Ectodermal cell (in vitro differentiated cells): ENCODE results near the gene PCYT1A.
"Not testable (repeated sequence)": the region's sequence is repeated elsewhere in the genome, so short reads cannot be mapped to it uniquely, and the experiment has no call there.

Experiments used
- H3K27ac ChIP-seq: 2 replicates; pipeline ENCODE4 v1.7.0; 2013; ENCODE audit warnings: mild to moderate bottlenecking, low read depth, low read length; ENCODE audit not compliant: insufficient read depth, poor library complexity, severe bottlenecking
- H3K27me3 ChIP-seq: 2 replicates; pipeline ENCODE4 v1.7.0; 2013; ENCODE audit warnings: mild to moderate bottlenecking, low read length; ENCODE audit not compliant: insufficient read depth, control insufficient read depth, poor library complexity, severe bottlenecking
- H3K36me3 ChIP-seq: one replicate; pipeline ENCODE4 v1.7.0; 2013; ENCODE audit warnings: low read length; ENCODE audit not compliant: control insufficient read depth, insufficient read depth
- H3K4me1 ChIP-seq: one replicate; pipeline ENCODE4 v1.7.0; 2013; ENCODE audit warnings: low read length; ENCODE audit not compliant: control insufficient read depth, insufficient read depth
- H3K4me3 ChIP-seq: 2 replicates; pipeline ENCODE4 v1.7.0; 2013; ENCODE audit warnings: low read depth, low read length, control low read depth; ENCODE audit not compliant: insufficient read depth
- H3K9me3 ChIP-seq: 2 replicates; pipeline ENCODE4 v1.7.0; 2013; ENCODE audit warnings: mild to moderate bottlenecking, low read length, moderate library complexity; ENCODE audit not compliant: control insufficient read depth
- WGBS, 2 experiments: methylation state at CpG; one replicate each; pipeline ENCODE4 v1.1.7; 2013; ENCODE audit warnings: missing lambda C conversion rate in 2 of 2; 5-methylcytosine and 5-hydroxymethylcytosine counted together

PCYT1A gene

DNA sequence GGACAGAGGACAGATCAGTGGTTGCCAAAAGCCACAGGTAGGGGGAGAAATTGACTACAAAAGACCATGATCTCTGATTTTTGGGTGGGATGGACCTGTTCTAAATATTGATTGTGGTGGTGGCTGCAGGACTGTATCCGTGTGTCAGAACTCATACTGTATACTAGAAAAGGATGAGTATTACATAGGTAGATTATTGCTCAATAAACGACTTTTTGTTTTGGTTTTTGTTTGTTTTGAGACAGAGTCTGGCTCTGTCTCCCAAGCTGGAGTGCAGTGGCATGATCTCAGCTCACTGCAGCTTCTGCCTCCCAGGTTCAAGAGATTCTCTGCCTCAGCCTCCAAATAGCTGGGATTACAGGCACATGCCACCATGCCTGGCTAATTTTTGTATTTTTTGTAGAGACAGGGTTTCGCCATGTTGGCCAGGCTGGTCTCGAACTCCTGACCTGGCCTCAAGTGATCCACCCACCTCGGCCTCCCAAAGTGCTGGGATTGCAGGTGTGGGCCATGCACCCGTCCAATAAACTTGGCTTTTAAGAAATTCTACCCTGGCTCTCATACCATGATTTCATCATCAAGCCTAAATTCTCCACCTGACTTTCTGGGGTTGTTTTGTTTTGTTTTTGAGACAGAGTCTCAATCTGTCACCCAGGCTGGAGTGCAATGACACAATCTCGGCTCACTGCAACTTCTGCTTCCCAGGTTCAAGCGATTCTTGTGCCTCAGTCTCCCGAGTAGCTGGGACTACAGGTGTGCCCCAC, 81.9 kb downstream of the PCYT1A start:
- H3K4me3 ChIP-seq, H3K36me3 ChIP-seq, H3K4me1 ChIP-seq, H3K9me3 ChIP-seq, H3K27ac ChIP-seq: not testable (repeated sequence)
- peaks cover 16% of the 10 kb centered on the region for H3K27me3 ChIP-seq
- WGBS, 2 experiments: 88 to 91% methylated on average over 9 of the region's 9 CpGs

DNA sequence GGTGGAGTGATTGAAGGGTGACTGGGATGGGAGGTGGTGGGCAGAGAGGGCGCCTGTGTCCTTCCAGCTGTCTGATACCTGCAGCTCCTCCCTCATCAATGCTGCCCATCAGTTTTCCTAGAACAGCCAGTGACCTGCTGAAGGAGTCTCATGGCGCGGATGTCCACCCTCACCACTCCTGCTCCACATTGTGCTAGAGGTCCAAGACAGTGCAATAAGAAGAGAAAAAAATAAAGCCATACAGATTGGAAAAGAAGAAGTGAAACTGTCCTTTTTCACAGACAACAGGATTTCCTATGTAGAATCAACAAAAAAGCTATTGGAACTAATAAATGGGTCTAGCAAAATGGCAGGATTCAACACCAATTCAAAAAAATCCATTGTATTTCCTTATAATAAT, 83.7 kb downstream of the PCYT1A start:
- no peak overlapping the region for H3K27ac ChIP-seq

DNA sequence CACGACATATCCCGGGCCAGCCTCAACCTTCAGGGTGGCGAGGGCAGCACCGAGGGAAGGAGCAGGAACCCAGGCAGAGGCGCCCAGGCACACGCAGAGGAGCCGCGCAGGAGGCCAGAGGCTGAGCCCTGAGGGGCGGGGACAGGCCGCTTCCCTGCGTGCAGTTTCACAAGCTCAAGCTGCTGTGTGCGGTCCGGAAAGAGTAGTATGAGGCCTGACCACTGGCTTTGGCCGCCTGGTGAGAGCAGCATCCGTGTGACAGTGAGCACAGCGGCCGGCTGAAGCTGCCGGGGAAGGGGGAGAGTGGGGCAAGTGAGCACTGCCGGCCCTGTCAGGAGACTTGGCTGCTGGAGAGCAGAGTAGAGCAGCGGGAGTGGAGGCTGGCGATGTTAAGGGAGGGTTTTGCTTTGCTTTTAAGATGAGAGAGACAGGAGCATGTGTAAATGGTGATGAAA, 85.0 kb downstream of the PCYT1A start:
- no peak overlapping the region for H3K4me3 ChIP-seq
- no peak overlapping the region for H3K27ac ChIP-seq
- no peaks in the 10 kb centered on the region for H3K36me3 ChIP-seq
- peaks cover 12% of the 10 kb centered on the region for H3K27me3 ChIP-seq
- H3K4me1 ChIP-seq: no peaks in the 10 kb centered on the region
- no peaks in the 10 kb centered on the region for H3K9me3 ChIP-seq
- 81 to 84% methylated on average over 21 of the region's 21 CpGs for WGBS, 2 experiments

More for the DNA sequence above, 83.7 kb downstream of the PCYT1A start:
- Histone ChIP-seq H3K27me3 (peaks cover 14% of the 10 kb centered on the region), H3K4me3 (no peak overlapping the region), H3K9me3 (no peaks in the 10 kb centered on the region), H3K36me3 (no peaks in the 10 kb centered on the region), H3K4me1 (no peaks in the 10 kb centered on the region)
- 86 to 100% methylated on average over 3 of the region's 3 CpGs for WGBS, 2 experiments

DNA sequence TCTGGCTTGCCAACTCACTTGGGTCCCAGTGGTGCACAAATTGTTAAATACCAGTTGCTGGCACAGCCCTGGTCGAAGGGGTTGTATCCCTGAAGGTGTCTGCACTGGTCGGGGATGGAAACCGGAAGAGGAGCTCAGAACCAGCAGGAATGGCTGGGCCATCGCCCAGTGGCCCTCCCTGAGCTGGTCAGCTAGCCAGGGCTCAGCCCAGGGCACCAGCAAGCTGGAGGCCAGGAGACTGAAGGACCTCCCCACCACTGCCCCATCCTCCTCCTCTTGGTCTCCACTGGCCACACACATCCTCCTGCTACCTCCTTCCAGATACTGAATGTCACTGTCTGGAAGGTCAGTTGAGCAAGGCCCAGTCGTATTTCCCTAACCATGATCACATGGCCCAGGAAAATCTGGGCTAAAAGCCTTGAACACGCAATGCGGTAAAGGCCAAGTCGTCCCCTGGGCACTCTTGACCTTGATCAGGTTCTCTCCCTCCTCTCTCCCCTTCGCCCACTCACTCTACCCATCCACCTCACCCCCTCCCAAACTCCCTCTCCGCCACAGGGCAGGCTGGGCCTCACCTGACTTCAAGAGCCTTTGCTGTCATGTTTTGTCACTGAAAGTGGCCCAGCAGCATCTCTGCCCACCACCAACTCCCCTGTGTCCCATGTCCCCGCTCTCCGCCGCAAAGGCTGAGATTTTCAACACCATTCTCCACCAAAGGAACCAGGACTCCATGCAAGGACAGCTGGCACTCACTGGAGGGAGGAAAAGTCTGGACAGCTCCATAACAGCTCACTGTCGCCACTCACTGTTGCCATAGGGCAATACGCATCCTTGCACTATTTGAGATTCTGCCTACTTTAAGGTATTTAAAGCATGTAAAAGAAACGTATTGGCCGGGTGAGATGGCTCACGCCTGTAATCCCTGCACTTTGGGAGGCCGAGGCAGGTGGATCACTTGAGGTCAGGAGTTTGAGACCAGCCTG, 88.5 kb downstream of the PCYT1A start:
- WGBS, 2 experiments: 89% methylated on average over 19 of the region's 19 CpGs
- Histone ChIP-seq H3K27me3 (no peaks in the 10 kb centered on the region), H3K9me3 (no peaks in the 10 kb centered on the region), H3K4me3 (no peak overlapping the region), H3K4me1 (no peaks in the 10 kb centered on the region), H3K36me3 (no peaks in the 10 kb centered on the region), H3K27ac (no peak overlapping the region)

DNA sequence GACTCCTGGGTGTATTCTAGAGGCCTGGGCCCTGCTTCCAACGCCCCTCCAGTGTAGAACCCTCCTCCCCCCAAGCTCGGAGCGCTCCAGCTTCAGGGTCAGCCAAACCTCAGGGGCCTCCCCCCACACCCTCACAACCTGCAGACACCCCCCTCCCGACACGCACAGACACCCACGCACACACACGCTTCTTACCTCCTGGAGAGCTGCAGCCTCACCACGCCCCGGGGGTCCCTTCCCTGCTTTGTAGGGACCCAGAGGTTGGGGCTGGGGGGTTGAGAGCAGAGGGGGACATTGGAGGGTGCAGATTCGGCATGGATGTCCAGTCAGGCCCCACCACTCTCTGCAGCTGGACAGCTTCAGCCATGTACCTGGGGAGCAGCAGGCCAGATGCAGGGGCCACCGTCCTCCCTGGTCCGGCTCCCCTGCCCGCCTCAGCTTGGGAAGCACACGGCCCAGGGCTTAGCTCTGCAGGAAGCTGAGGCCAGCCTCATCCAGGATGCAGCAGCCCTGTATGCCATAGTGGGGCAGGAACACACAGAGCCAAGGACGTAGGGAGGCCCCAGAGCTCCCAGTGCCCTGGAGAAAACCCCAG, 89.3 kb downstream of the PCYT1A start:
- Histone ChIP-seq H3K27ac (no peak overlapping the region), H3K9me3 (no peaks in the 10 kb centered on the region), H3K4me1 (no peaks in the 10 kb centered on the region), H3K27me3 (no peaks in the 10 kb centered on the region), H3K36me3 (no peaks in the 10 kb centered on the region), H3K4me3 (no peak overlapping the region)
- 91 to 92% methylated on average over 15 of the region's 15 CpGs for WGBS, 2 experiments

DNA sequence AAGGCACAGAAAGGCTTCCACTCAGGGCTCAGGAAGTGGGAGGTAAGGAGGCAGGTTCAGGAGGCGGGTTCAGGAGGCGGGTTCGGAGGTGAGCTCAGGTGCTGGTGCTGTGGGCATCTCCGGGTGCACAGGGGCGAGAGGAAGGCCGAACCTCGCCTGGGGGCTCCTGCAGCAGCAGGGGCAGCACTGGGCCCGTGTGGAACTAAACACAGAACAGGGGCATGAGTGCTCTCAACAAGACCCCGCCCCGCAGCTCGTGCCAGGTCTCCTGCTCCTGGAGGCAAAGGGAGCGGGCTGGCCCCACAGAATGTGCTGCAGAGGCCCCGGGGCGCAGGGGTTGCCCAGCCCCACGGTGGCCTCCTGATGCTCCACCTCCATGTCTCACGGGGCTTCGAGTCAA, 90.0 kb downstream of the PCYT1A start:
- Histone ChIP-seq H3K27ac (no peak overlapping the region), H3K4me1 (peaks cover 2% of the 10 kb centered on the region), H3K36me3 (no peaks in the 10 kb centered on the region), H3K27me3 (no peaks in the 10 kb centered on the region), H3K4me3 (no peak overlapping the region), H3K9me3 (no peaks in the 10 kb centered on the region)
- WGBS, 2 experiments: 90 to 91% methylated on average over 17 of the region's 17 CpGs

DNA sequence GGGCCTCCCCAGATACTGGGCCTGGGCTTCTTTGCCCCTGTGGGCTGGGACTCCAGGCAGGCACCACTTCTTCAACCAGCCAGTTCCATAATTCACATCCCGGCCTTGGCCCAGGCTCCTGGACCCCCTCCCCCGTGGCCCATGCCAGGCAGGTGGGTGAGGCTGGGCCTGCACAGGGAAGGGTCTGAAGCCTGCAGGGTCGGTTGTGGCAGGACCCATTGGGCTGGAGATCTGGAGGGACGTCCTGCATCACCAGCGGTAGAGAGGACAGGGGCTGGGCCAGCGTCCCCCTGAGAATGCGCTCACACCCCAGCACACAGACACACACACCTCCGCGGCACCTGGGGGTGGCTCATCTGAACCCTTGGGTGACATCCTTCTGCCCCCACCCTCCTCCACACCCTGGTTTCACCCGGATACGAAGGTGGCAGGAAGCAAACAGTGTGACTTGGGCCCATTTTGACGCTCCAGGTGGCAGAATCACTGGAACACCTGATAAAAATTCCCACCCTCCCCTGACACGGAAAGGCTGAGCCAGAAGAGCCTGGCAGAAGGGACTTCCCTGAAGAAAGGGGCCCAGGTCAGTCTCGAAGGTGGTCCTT, 91.8 kb downstream of the PCYT1A start:
- Histone ChIP-seq H3K4me1 (peaks cover 6% of the 10 kb centered on the region), H3K4me3 (no peak overlapping the region), H3K27me3 (no peaks in the 10 kb centered on the region), H3K36me3 (no peaks in the 10 kb centered on the region), H3K9me3 (no peaks in the 10 kb centered on the region), H3K27ac (no peak overlapping the region)
- 91 to 92% methylated on average over 14 of the region's 14 CpGs for WGBS, 2 experiments

DNA sequence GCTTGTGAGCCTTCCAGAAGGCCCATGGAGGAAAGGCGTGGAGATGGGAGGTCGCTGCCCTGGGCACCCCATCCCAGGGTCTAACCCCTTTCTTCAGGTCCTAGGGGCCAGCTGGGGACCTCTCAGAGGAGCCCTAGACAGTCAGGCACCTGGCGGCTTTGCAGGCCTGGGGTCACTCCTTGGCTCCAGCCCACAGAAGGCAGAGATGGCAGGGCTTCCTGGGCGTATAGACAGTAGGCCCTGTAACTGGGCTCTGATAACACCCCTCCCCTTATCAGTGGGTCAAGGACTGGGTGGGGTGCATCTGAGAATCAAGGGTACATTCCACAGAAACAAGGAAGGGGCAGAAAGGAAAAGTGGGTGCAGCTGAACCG, 93.0 kb downstream of the PCYT1A start:
- no peaks in the 10 kb centered on the region for H3K36me3 ChIP-seq
- H3K27me3 ChIP-seq: no peaks in the 10 kb centered on the region
- H3K4me1 ChIP-seq: peaks cover 6% of the 10 kb centered on the region
- H3K27ac ChIP-seq: no peak overlapping the region
- H3K9me3 ChIP-seq: no peaks in the 10 kb centered on the region
- WGBS, 2 experiments: 95% methylated on average over 5 of the region's 5 CpGs
- H3K4me3 ChIP-seq: no peak overlapping the region

DNA sequence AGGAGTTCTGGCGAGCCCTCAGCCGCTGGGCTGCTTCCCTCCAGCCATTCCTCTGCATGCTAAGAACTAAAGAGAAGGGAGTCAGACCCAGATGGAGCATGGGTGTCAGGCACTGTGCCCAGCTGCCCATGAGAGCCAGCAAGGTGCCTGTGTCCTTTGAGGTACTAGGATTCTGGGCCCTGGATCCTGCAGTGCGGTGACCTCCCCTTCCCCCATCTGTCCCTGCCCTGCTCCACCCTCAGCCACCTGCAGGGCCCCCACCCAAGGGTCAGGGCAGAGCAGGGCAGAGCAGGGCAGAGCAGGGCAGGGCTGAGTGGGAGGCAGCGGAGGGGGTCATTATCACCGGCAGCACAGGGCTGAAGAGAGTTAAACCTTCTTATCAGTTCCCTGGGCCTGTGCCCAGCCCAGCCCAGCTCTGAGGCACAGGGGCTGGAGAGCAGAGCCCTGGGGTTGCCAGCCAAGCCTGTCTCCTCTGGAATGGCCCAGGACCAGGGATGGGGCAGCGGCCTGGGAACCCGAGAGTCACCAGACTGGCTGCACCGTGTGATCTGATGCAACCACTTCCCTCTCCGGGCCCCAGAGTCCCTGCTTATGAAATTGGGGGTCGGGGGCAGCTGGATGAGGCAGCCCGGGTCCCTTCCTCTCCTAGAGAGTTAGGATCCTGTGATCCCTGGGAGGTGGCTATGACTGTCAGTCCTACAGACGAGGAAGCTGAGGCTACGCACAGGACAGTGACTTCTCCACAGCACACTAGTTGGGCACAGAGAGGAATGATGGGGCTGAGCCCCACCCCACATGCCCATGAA, 93.6 kb downstream of the PCYT1A start:
- Histone ChIP-seq H3K4me1 (peaks cover 6% of the 10 kb centered on the region), H3K9me3 (no peaks in the 10 kb centered on the region), H3K36me3 (no peaks in the 10 kb centered on the region), H3K4me3 (no peak overlapping the region), H3K27me3 (no peaks in the 10 kb centered on the region), H3K27ac (no peak overlapping the region)
- 90% methylated on average over 13 of the region's 13 CpGs for WGBS, 2 experiments
